BLaER1 (cell line): Measurements from ENCODE around the gene TSPAN5.

Experiments
- H3K27ac ChIP-seq: shearing (Covaris generic); formaldehyde crosslinking; 2 replicates; pipeline ENCODE4 v1.8.1; 2022
- H3K27me3 ChIP-seq: shearing (Covaris generic); formaldehyde crosslinking; 2 replicates; pipeline ENCODE4 v1.8.1; 2022
- H3K36me3 ChIP-seq: shearing (Covaris generic); formaldehyde crosslinking; 2 replicates; pipeline ENCODE4 v1.8.1; 2022
- H3K4me1 ChIP-seq: shearing (Covaris generic); formaldehyde crosslinking; 2 replicates; pipeline ENCODE4 v1.8.1; 2022
- H3K4me2 ChIP-seq: shearing (Covaris generic); formaldehyde crosslinking; 2 replicates; pipeline ENCODE4 v1.8.1; 2022
- H3K4me3 ChIP-seq: shearing (Covaris generic); formaldehyde crosslinking; 2 replicates; pipeline ENCODE4 v1.8.1; 2022
- H3K9ac ChIP-seq: shearing (Covaris generic); formaldehyde crosslinking; 2 replicates; pipeline ENCODE4 v1.8.1; 2022
- H3K9me3 ChIP-seq: shearing (Covaris generic); formaldehyde crosslinking; 2 replicates; pipeline ENCODE4 v1.8.1; 2022
- H4K20me1 ChIP-seq: shearing (Covaris generic); formaldehyde crosslinking; 2 replicates; pipeline ENCODE4 v1.8.1; 2022
- Cebpa-rat ChIP-seq: shearing (Covaris generic); IDR thresholded peaks from 2 replicates; pipeline ENCODE4 v1.8.1; 2022

TSPAN5 gene

GRCh38 chr4:98662626-98663225 lies 4.3 kb upstream of the TSPAN5 start:
- H3K36me3 ChIP-seq: no peaks in the 10 kb centered on the region
- H3K4me1 ChIP-seq: peaks cover 11% of the 10 kb centered on the region
- H3K4me2 ChIP-seq: no peak overlapping the region; the same call in 1 of the 2 replicates
- H3K27ac ChIP-seq: no peak overlapping the region
- no peak overlapping the region for H3K4me3 ChIP-seq
- no peak overlapping the region for H3K9ac ChIP-seq
- TF ChIP-seq Cebpa-rat: no peak
- no peaks in the 10 kb centered on the region for H4K20me1 ChIP-seq
- peaks cover 39% of the 10 kb centered on the region for H3K9me3 ChIP-seq
- no peaks in the 10 kb centered on the region for H3K27me3 ChIP-seq

DNA sequence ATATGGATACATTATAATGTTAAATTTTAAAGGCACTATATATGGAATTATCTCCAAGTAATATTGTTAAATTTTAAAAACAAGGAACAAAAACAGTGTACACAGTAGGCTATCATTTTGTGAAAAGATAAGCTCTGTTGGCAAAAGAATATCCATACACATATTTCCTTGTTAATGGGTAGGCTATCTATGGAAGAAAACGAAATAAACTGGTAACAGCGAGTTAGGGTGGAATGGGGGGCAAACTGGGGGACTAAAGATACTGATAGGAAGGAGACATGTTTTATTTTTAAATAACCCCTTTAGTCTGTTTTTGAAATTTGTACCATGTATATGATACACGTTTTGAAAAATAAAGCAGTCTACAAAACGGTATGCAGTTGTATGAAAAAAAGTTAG lies 3.6 kb upstream of the TSPAN5 start:
- Histone ChIP-seq H3K9ac (no peak overlapping the region), H3K4me2 (no peak overlapping the region), H3K4me1 (peaks cover 11% of the 10 kb centered on the region)

DNA sequence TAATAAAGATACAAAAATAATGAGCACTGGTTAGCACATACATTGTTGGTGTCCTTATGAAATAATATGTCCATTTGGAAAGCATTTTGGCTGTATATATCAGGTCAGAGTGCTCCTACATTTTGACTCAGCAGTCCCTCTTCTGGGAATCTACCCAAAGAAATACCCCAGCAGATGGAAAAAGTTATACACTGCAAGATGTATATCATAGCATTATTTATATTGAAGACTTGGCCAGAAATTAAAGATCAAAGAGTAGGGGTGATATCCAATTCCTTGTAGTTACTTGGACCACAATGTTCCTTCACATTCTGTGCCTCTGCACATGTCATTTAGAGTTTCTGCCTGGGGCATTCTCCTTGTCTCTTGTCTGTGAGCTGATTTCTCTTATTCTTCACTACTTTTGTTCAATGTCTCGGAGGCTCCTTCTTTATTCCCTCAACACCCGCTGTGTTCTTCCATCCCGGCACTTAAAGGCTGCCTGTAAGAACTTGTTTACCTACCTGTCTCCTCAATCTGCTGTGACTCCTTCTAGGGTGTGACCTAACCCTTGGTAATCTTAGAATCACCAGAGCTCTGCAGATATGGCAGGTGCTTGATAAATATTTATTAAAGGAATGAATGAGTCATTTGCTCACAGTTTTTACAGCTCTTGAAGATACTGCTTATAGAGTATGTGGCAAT lies 3.1 kb upstream of the TSPAN5 start:
- Histone ChIP-seq H3K27ac (no peak overlapping the region), H3K27me3 (no peaks in the 10 kb centered on the region), H3K4me1 (peaks cover 11% of the 10 kb centered on the region), H3K4me2 (no peak overlapping the region), H3K36me3 (no peaks in the 10 kb centered on the region), H3K9me3 (peaks cover 48% of the 10 kb centered on the region), H3K9ac (no peak overlapping the region), H3K4me3 (no peak overlapping the region), H4K20me1 (no peaks in the 10 kb centered on the region)
- no peak for TF ChIP-seq Cebpa-rat

More for the DNA sequence above, 3.6 kb upstream of the TSPAN5 start:
- H3K9me3 ChIP-seq: peaks cover 46% of the 10 kb centered on the region
- no peaks in the 10 kb centered on the region for H3K36me3 ChIP-seq
- TF ChIP-seq Cebpa-rat: no peak
- no peaks in the 10 kb centered on the region for H3K27me3 ChIP-seq
- no peak overlapping the region for H3K27ac ChIP-seq
- H3K4me3 ChIP-seq: no peak overlapping the region
- H4K20me1 ChIP-seq: no peaks in the 10 kb centered on the region

- Histone ChIP-seq H3K36me3 (no peaks in the 10 kb centered on the region), H3K9me3 (peaks cover 33% of the 10 kb centered on the region), H4K20me1 (no peaks in the 10 kb centered on the region), H3K27me3 (no peaks in the 10 kb centered on the region), H3K4me3 (no peak overlapping the region), H3K27ac (no peak overlapping the region), H3K4me1 (peaks cover 11% of the 10 kb centered on the region), H3K4me2 (no peak overlapping the region), H3K9ac (no peak overlapping the region)
- TF ChIP-seq Cebpa-rat: no peak
These were observed 1.5 kb upstream of the TSPAN5 start for GRCh38 chr4:98659741-98660462.

DNA sequence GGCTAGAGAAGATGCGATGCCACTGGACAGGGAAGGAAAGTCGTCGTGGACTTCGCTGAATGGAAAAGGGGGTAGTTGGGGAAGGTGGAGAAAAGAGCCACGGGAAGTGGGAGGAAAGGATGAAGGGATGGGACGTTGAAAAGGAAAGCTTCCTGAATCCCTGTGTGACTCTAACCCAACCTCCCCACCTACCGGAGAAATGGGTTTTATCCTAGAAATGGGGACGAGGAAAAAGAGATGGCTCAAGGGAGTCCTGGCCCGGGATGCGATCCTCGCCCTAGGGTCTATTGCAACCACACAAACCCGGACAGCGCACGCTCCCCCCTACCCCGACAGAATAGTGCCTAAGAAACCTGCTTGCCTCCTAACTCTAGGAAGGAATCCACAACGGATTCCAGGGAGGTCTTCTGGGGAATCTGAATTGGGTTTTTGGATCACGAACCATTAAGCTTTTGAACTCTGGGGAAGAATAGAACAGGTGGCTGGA lies 738 bp upstream of the TSPAN5 start:
- H4K20me1 ChIP-seq: no peaks in the 10 kb centered on the region
- H3K4me1 ChIP-seq: peaks cover 11% of the 10 kb centered on the region
- no peak overlapping the region for H3K9ac ChIP-seq
- H3K4me2 ChIP-seq: no peak overlapping the region
- no peaks in the 10 kb centered on the region for H3K27me3 ChIP-seq
- H3K9me3 ChIP-seq: peaks cover 27% of the 10 kb centered on the region
- H3K4me3 ChIP-seq: no peak overlapping the region
- H3K36me3 ChIP-seq: no peaks in the 10 kb centered on the region
- H3K27ac ChIP-seq: no peak overlapping the region
- no peak for TF ChIP-seq Cebpa-rat

- Histone ChIP-seq H3K9ac (no peak overlapping the region), H3K9me3 (peaks cover 27% of the 10 kb centered on the region), H3K4me3 (no peak overlapping the region)
These were observed 702 bp downstream of the TSPAN5 start for GRCh38 chr4:98657531-98658286.

DNA sequence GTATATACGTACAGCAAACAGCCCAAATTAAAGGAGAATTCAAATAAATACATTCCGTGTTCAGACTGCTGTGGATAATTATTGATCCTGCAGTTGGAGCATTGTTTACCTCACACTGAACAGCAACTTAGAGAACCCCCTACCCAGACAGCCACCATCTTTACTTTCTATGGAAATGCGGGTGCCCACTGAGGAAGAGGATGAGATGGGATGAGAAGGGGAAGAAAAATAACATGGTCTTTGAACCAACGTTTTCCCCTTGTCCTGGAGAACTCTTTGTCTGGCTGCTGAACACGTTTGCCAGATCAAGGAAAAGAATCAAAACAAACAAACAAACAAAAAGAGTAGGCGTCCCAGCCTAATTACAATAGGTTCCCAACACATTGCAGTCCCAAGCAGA lies 1.5 kb downstream of the TSPAN5 start:
- no peak overlapping the region for H3K9ac ChIP-seq

More at GRCh38 chr4:98657531-98658286, 702 bp downstream of the TSPAN5 start:
- no peak overlapping the region for H3K4me2 ChIP-seq
- no peak for TF ChIP-seq Cebpa-rat
- H4K20me1 ChIP-seq: no peaks in the 10 kb centered on the region
- H3K4me1 ChIP-seq: no peaks in the 10 kb centered on the region
- H3K27me3 ChIP-seq: no peaks in the 10 kb centered on the region
- H3K27ac ChIP-seq: no peak overlapping the region
- no peaks in the 10 kb centered on the region for H3K36me3 ChIP-seq

GRCh38 chr4:98656443-98656842 lies 2.0 kb downstream of the TSPAN5 start:
- Histone ChIP-seq H3K9ac (no peak overlapping the region), H3K27ac (no peak overlapping the region), H3K9me3 (peaks cover 27% of the 10 kb centered on the region), H3K4me2 (no peak overlapping the region), H3K4me1 (no peaks in the 10 kb centered on the region), H4K20me1 (no peaks in the 10 kb centered on the region), H3K4me3 (no peak overlapping the region), H3K36me3 (no peaks in the 10 kb centered on the region), H3K27me3 (no peaks in the 10 kb centered on the region)
- no peak for TF ChIP-seq Cebpa-rat

More for the DNA sequence above, 1.5 kb downstream of the TSPAN5 start:
- no peak overlapping the region for H3K4me3 ChIP-seq
- H3K36me3 ChIP-seq: no peaks in the 10 kb centered on the region
- no peaks in the 10 kb centered on the region for H4K20me1 ChIP-seq
- peaks cover 27% of the 10 kb centered on the region for H3K9me3 ChIP-seq
- H3K4me1 ChIP-seq: no peaks in the 10 kb centered on the region
- no peaks in the 10 kb centered on the region for H3K27me3 ChIP-seq
- no peak overlapping the region for H3K27ac ChIP-seq
- TF ChIP-seq Cebpa-rat: no peak
- no peak overlapping the region for H3K4me2 ChIP-seq
